Activated naive CD8-positive, alpha-beta T cell treated with anti-CD3 and anti-CD28 coated beads, Interleukin-2, amount 10 ng/mL, durations not matched to agents 7 days and 5 days (primary cell): ENCODE results near the gene OR4N5. TPM values are rescaled to one million over a fixed set of nuclear protein-coding genes. Genes with fewer than 3 reads are reported as not detected.
"Not testable (repeated sequence)": the region's sequence is repeated elsewhere in the genome, so short reads cannot be mapped to it uniquely, and the experiment has no call there.

ENCODE experiments used
- ATAC-seq: fragments of 150-1000 bp; cut with Tn5 transposase; one replicate; pipeline ENCODE4 v1.10.0; 2021; ENCODE audit warnings: low read depth, moderate library complexity
- POLR2A ChIA-PET: fragments of 350-600 bp; sonication (Branson Sonifier 250); formaldehyde crosslinking; loops from one replicate; lab custom pipeline; 2021; ENCODE audit warnings: antibody characterized with exemption; lab: Charles Lee
- DNase-seq: peaks from one replicate; pipeline ENCODE4 v3.0.0; 2021
- H3K27ac Mint-ChIP-seq: one replicate; pipeline ENCODE4 v1.8.0; 2022; ENCODE audit warnings: mild to moderate bottlenecking, mixed read lengths
- H3K27me3 Mint-ChIP-seq: one replicate; pipeline ENCODE4 v1.8.0; 2022; ENCODE audit warnings: mild to moderate bottlenecking, moderate library complexity, mixed read lengths
- H3K36me3 Mint-ChIP-seq: one replicate; pipeline ENCODE4 v1.8.0; 2021; ENCODE audit warnings: mild to moderate bottlenecking, mixed read lengths
- H3K4me1 Mint-ChIP-seq: one replicate; pipeline ENCODE4 v1.8.0; 2021; ENCODE audit warnings: mixed read lengths
- H3K4me3 Mint-ChIP-seq: one replicate; pipeline ENCODE4 v1.8.0; 2022; ENCODE audit warnings: mild to moderate bottlenecking, moderate library complexity, mixed read lengths
- H3K9me3 Mint-ChIP-seq: one replicate; pipeline ENCODE4 v1.8.0; 2021; ENCODE audit warnings: mixed read lengths
- total RNA-seq, 2 experiments: library from RNA; stranded (reverse); gene quantifications; one replicate each; pipeline ENCODE4 v1.2.3, GENCODE V29; 2021

Gene OR4N5
- not detected for total RNA-seq

GRCh38 chr14:20138520-20138919 lies at the start of gene OR4N5:
TSS of gene OR4N5 (plus strand) at chr14:20138820. CDS start at chr14:20143736, 4,916 bp downstream.
- no peak within 1 kb of the TSS for H3K4me3 Mint-ChIP-seq
- H3K36me3 Mint-ChIP-seq: no peaks in the 10 kb centered on the region
- H3K27ac Mint-ChIP-seq: no peak within 1 kb of the TSS
- POLR2A ChIA-PET: no interaction called here
- ATAC-seq: no peak
- no peak for DNase-seq
- peaks cover 8% of the 10 kb centered on the region for H3K27me3 Mint-ChIP-seq
- no peaks in the 10 kb centered on the region for H3K4me1 Mint-ChIP-seq
- no peaks in the 10 kb centered on the region for H3K9me3 Mint-ChIP-seq

GRCh38 chr14:20092050-20092449 lies 46.6 kb upstream of the OR4N5 start:
- POLR2A ChIA-PET: no interaction called here
- Mint-ChIP-seq H3K4me3 (no peak overlapping the region), H3K4me1 (no peaks in the 10 kb centered on the region)

GRCh38 chr14:20093442-20093841 lies 45.2 kb upstream of the OR4N5 start:
- POLR2A ChIA-PET: no interaction called here
- ATAC-seq: no peak
- DNase-seq: no peak
- no peaks in the 10 kb centered on the region for H3K36me3 Mint-ChIP-seq
- no peak overlapping the region for H3K27ac Mint-ChIP-seq
- H3K4me3 Mint-ChIP-seq: no peak overlapping the region
- no peaks in the 10 kb centered on the region for H3K9me3 Mint-ChIP-seq
- no peaks in the 10 kb centered on the region for H3K27me3 Mint-ChIP-seq
- H3K4me1 Mint-ChIP-seq: no peaks in the 10 kb centered on the region

More at GRCh38 chr14:20092050-20092449, 46.6 kb upstream of the OR4N5 start:
- no peaks in the 10 kb centered on the region for H3K9me3 Mint-ChIP-seq
- H3K36me3 Mint-ChIP-seq: no peaks in the 10 kb centered on the region
- ATAC-seq: no peak
- DNase-seq: no peak
- no peak overlapping the region for H3K27ac Mint-ChIP-seq
- no peaks in the 10 kb centered on the region for H3K27me3 Mint-ChIP-seq

GRCh38 chr14:20098926-20099770 lies 39.5 kb upstream of the OR4N5 start:
- H3K4me1 Mint-ChIP-seq, DNase-seq, H3K36me3 Mint-ChIP-seq, ATAC-seq, POLR2A ChIA-PET, H3K27me3 Mint-ChIP-seq, H3K9me3 Mint-ChIP-seq, H3K27ac Mint-ChIP-seq, H3K4me3 Mint-ChIP-seq: not testable (repeated sequence)

- no peak within 1 kb of the TSS for H3K27ac Mint-ChIP-seq
- H3K9me3 Mint-ChIP-seq: peaks cover 1% of the 10 kb centered on the region
- no peaks in the 10 kb centered on the region for H3K4me1 Mint-ChIP-seq
- no peak for DNase-seq
- H3K36me3 Mint-ChIP-seq: no peaks in the 10 kb centered on the region
- POLR2A ChIA-PET: no interaction called here
- no peaks in the 10 kb centered on the region for H3K27me3 Mint-ChIP-seq
- H3K4me3 Mint-ChIP-seq: no peak within 1 kb of the TSS
- no peak for ATAC-seq
Observed at GRCh38 chr14:20110438-20110837, 28.2 kb upstream of the OR4N5 start, which contains the start of gene OR4K17. TSS of gene OR4K17 (plus strand) at chr14:20110739. CDS start at chr14:20117500, 6,761 bp downstream.

DNA sequence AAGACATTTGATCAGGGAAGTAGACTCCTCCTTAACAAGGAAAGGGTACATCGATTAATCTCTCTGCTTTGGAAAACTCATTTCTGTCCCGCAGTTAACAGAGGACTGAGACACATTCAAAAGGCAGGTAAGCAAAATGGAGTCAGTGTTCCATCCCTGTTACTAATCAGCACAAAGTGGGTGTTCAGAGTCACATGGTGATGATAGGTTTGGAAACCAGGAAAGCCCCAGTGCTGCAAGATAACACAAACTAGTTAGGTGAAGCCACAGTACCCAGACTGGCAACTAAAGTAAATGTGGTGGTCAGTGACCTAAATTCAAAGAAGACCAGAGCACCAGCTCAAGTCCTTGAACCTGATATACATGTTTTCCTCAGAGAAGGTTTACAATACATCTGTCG lies 26.3 kb upstream of the OR4N5 start:
- ATAC-seq (no peak), DNase-seq (no peak)
- no peaks in the 10 kb centered on the region for H3K27me3 Mint-ChIP-seq
- H3K4me3 Mint-ChIP-seq: no peak overlapping the region
- no peaks in the 10 kb centered on the region for H3K4me1 Mint-ChIP-seq
- POLR2A ChIA-PET: no interaction called here
- no peaks in the 10 kb centered on the region for H3K36me3 Mint-ChIP-seq
- no peak overlapping the region for H3K27ac Mint-ChIP-seq
- H3K9me3 Mint-ChIP-seq: no peaks in the 10 kb centered on the region

GRCh38 chr14:20116748-20117147 lies 21.9 kb upstream of the OR4N5 start:
- Mint-ChIP-seq H3K4me1 (no peaks in the 10 kb centered on the region), H3K9me3 (peaks cover 11% of the 10 kb centered on the region), H3K27me3 (peaks cover 2% of the 10 kb centered on the region), H3K27ac (no peak overlapping the region), H3K4me3 (no peak overlapping the region), H3K36me3 (no peaks in the 10 kb centered on the region)
- ATAC-seq: no peak
- POLR2A ChIA-PET: no interaction called here
- no peak for DNase-seq

DNA sequence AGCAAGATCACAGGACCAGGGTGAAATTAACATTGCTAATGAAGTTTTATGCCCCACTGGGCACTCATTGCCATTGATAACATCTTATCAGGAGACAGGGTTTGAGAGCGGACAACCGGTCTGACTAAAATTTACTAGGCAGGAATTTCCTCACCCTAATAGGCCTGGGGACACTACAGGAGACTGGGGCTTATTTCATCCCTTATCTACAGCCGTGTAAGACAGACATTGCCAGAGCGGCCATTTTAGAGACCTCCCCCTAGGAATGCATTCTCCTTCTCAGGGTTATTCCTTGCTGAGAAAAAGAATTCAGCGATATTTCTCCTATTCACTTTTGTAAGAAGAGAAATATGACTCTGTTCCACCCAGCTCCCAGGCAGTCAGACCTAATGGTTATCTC lies 19.8 kb upstream of the OR4N5 start:
- Mint-ChIP-seq H3K4me3 (no peak overlapping the region), H3K9me3 (peaks cover 13% of the 10 kb centered on the region), H3K36me3 (no peaks in the 10 kb centered on the region), H3K27me3 (peaks cover 6% of the 10 kb centered on the region), H3K27ac (no peak overlapping the region), H3K4me1 (no peaks in the 10 kb centered on the region)
- DNase-seq (no peak), ATAC-seq (no peak)
- POLR2A ChIA-PET: no interaction called here

GRCh38 chr14:20143911-20144310 lies 5.3 kb downstream of the OR4N5 start:
- Mint-ChIP-seq H3K9me3 (no peaks in the 10 kb centered on the region), H3K27me3 (peaks cover 11% of the 10 kb centered on the region), H3K4me3 (no peak overlapping the region), H3K36me3 (no peaks in the 10 kb centered on the region), H3K4me1 (no peaks in the 10 kb centered on the region), H3K27ac (no peak overlapping the region)
- POLR2A ChIA-PET: no interaction called here
- no peak for DNase-seq
- ATAC-seq: no peak

- ATAC-seq (no peak), DNase-seq (no peak)
- H3K36me3 Mint-ChIP-seq: no peaks in the 10 kb centered on the region
- H3K4me1 Mint-ChIP-seq: no peaks in the 10 kb centered on the region
- no peak overlapping the region for H3K4me3 Mint-ChIP-seq
- POLR2A ChIA-PET: no interaction called here
- no peaks in the 10 kb centered on the region for H3K9me3 Mint-ChIP-seq
- H3K27ac Mint-ChIP-seq: no peak overlapping the region
- H3K27me3 Mint-ChIP-seq: peaks cover 11% of the 10 kb centered on the region
Observed at GRCh38 chr14:20144820-20145219, 6.2 kb downstream of the OR4N5 start.

DNA sequence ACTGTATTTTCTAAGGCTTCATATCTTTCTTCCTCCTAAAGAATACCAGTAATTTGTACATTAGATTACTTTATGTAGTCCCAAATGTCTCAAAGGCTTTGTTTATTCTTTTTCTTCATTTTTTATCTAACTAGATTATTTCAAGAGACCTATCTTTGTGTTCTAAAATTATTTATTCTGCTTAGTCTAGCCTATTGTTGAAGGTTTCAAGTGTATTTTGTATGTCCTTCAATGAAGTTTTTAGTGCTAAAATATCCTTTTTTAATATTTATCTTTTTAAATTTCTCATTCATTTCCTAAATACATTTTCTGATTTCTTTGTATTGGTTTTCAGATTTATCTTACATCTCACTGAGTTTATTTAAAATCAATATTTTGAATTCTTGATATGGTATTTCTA lies 25.8 kb downstream of the OR4N5 start:
- Mint-ChIP-seq H3K27ac (no peak overlapping the region), H3K9me3 (peaks cover 7% of the 10 kb centered on the region), H3K27me3 (peaks cover 2% of the 10 kb centered on the region), H3K4me3 (no peak overlapping the region), H3K36me3 (peaks cover 2% of the 10 kb centered on the region), H3K4me1 (no peaks in the 10 kb centered on the region)
- ATAC-seq (no peak), DNase-seq (no peak)
- POLR2A ChIA-PET: no interaction called here

GRCh38 chr14:20167091-20167490 lies 28.5 kb downstream of the OR4N5 start:
- ATAC-seq (no peak), DNase-seq (no peak)
- H3K27me3 Mint-ChIP-seq: peaks cover 2% of the 10 kb centered on the region
- POLR2A ChIA-PET: no interaction called here
- no peak overlapping the region for H3K4me3 Mint-ChIP-seq
- peaks cover 2% of the 10 kb centered on the region for H3K36me3 Mint-ChIP-seq
- H3K4me1 Mint-ChIP-seq: no peaks in the 10 kb centered on the region
- H3K9me3 Mint-ChIP-seq: peaks cover 7% of the 10 kb centered on the region
- H3K27ac Mint-ChIP-seq: no peak overlapping the region

DNA sequence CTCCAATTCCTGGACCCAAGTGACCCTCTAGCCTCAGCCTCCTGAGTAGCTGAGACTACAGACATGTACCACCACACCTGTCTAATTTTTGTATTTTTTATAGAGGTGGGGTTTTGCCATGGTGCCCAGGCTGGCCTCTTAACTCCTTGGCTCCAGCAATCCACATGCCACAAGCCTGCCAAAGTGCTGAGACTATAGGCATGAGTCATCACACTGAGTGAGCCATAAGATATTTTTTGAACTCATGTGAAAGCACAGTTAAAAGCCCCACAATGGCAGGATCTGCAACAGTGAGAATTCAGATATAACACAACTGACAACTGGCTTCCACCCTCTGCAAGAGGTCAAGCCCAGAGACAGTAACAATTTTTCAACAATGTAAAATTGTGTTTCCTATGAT lies 31.2 kb downstream of the OR4N5 start:
- H3K36me3 Mint-ChIP-seq, H3K27ac Mint-ChIP-seq, POLR2A ChIA-PET, H3K27me3 Mint-ChIP-seq, H3K4me3 Mint-ChIP-seq, ATAC-seq, H3K4me1 Mint-ChIP-seq, DNase-seq, H3K9me3 Mint-ChIP-seq: not testable (repeated sequence)

- H3K36me3 Mint-ChIP-seq, H3K27me3 Mint-ChIP-seq, DNase-seq, H3K9me3 Mint-ChIP-seq, H3K27ac Mint-ChIP-seq, ATAC-seq, POLR2A ChIA-PET, H3K4me1 Mint-ChIP-seq, H3K4me3 Mint-ChIP-seq: not testable (repeated sequence)
Observed at GRCh38 chr14:20174205-20174604, 35.6 kb downstream of the OR4N5 start.
